GM23248 (cell line): ENCODE results near the gene CASP14. TPM values are rescaled to one million over a fixed set of nuclear protein-coding genes. Genes with fewer than 3 reads are reported as not detected.

ENCODE experiments used
- DNase-seq: peaks from one replicate; pipeline ENCODE4 v3.0.0-alpha.2; 2015
- H2AFZ ChIP-seq: fragments of 200-600 bp; sonication (generic); 2 replicates; pipeline ENCODE4 v1.6.1; 2016; ENCODE audit warnings: antibody characterized with exemption
- H3F3A ChIP-seq: fragments of 200-600 bp; sonication (generic); 2 replicates; pipeline ENCODE4 v1.6.1; 2016; ENCODE audit warnings: mild to moderate bottlenecking, antibody characterized with exemption, mixed run types; ENCODE audit not compliant: insufficient read depth
- H3K27ac ChIP-seq: fragments of 200-600 bp; sonication (generic); 2 replicates; pipeline ENCODE4 v1.5.1; 2016; ENCODE audit warnings: mild to moderate bottlenecking
- H3K27me3 ChIP-seq: fragments of 200-600 bp; sonication (generic); replicated peaks from 2 replicates; pipeline ENCODE4 v1.6.1; 2016; ENCODE audit warnings: mild to moderate bottlenecking; ENCODE audit not compliant: insufficient read depth
- H3K36me3 ChIP-seq: fragments of 200-600 bp; sonication (generic); 2 replicates; pipeline ENCODE4 v1.6.1; 2016; ENCODE audit warnings: low read depth, mild to moderate bottlenecking
- H3K4me1 ChIP-seq: fragments of 200-600 bp; sonication (generic); 2 replicates; pipeline ENCODE4 v1.6.1; 2016; ENCODE audit warnings: mild to moderate bottlenecking; ENCODE audit not compliant: insufficient read depth
- H3K4me2 ChIP-seq: fragments of 200-600 bp; sonication (generic); one replicate; pipeline ENCODE4 v1.6.1; 2016; ENCODE audit warnings: mild to moderate bottlenecking; ENCODE audit not compliant: unreplicated experiment
- H3K4me3 ChIP-seq: fragments of 200-600 bp; sonication (generic); 2 replicates; pipeline ENCODE4 v1.5.1; 2016; ENCODE audit warnings: mild to moderate bottlenecking
- H3K79me2 ChIP-seq: fragments of 200-600 bp; sonication (generic); 2 replicates; pipeline ENCODE4 v1.6.1; 2016; ENCODE audit warnings: mild to moderate bottlenecking; ENCODE audit not compliant: insufficient read depth
- H3K9ac ChIP-seq: fragments of 200-600 bp; sonication (generic); 2 replicates; pipeline ENCODE4 v1.6.1; 2016; ENCODE audit warnings: mild to moderate bottlenecking
- H3K9me2 ChIP-seq: fragments of 200-600 bp; sonication (generic); 2 replicates; pipeline ENCODE4 v1.6.1; 2016; ENCODE audit warnings: mixed run types, mild to moderate bottlenecking, moderate library complexity; ENCODE audit not compliant: insufficient read depth
- H3K9me3 ChIP-seq: fragments of 200-600 bp; sonication (generic); one replicate; pipeline ENCODE4 v1.6.1; 2017; ENCODE audit warnings: low read depth
- H4K20me1 ChIP-seq: fragments of 200-600 bp; sonication (generic); 2 replicates; pipeline ENCODE4 v1.6.0; 2016; ENCODE audit not compliant: insufficient read depth
- EZH2 ChIP-seq: fragments of 200-600 bp; sonication (generic); IDR thresholded peaks from 2 replicates; pipeline ENCODE4 v1.6.1; 2018; ENCODE audit warnings: antibody characterized with exemption, mild to moderate bottlenecking; ENCODE audit not compliant: insufficient read depth, poor library complexity, severe bottlenecking
- EZH2phosphoT487 ChIP-seq: fragments of 200-600 bp; sonication (generic); IDR thresholded peaks from 2 replicates; pipeline ENCODE4 v1.6.1; 2018; ENCODE audit warnings: antibody characterized with exemption, moderate library complexity, mild to moderate bottlenecking, low read depth; ENCODE audit not compliant: insufficient read depth
- WGBS, 2 experiments: methylation state at CpG; one replicate each; pipeline ENCODE4 v1.1.6; 2015 to 2017; ENCODE audit warnings: low lambda C conversion rate in 2 of 2, low coverage in 1 of 2; ENCODE audit errors: missing lambda C conversion rate in 2 of 2; 5-methylcytosine and 5-hydroxymethylcytosine counted together
- in situ Hi-C: fragments of 300-500 bp; cut with MboI; formaldehyde crosslinking; loops from 2 replicates; pipeline ENCODE4 v1.15.0; 2020
- polyA plus RNA-seq: library from polyadenylated mRNA; unstranded; fragments of >200 nt; fragmentation: Nextera tagmentation; extraction: Ambion mirVana; gene quantifications from 2 replicates; pipeline ENCODE4 v1.2.1, GENCODE V29; 2016
- total RNA-seq: library from RNA; depleted of rRNA; stranded (reverse); fragments of >200 nt; shearing (Covaris generic); gene quantifications from 2 replicates; pipeline ENCODE4 v1.2.3, GENCODE V29; 2014

The CASP14 gene
- total and polyA plus RNA-seq, 2 experiments from 2014 or later = not detected

DNA sequence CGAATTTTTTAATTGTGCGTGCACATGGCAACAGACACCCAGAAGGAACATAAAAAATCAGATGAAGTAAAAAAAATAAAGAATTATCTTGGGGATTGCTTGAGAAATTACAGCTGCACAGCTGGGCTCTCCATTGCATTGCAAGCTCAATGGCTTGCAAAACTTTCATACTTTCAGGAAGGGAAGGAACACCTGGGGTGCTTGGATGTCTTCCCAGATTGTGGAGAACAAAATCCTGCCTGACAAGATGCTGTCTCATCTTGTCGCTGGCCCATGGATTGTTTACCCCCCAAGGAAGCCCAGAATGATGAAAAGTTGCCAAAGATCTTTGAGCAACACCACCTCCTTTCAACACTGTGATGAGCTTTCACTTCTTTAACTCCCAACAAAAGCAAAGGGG lies 11.0 kb upstream of the CASP14 start:
- Histone ChIP-seq H3F3A (no peaks in the 10 kb centered on the region), H3K9ac (no peak overlapping the region), H3K79me2 (no peaks in the 10 kb centered on the region), H2AFZ (no peak overlapping the region), H4K20me1 (no peaks in the 10 kb centered on the region), H3K27ac (no peak overlapping the region), H3K27me3 (no peaks in the 10 kb centered on the region), H3K36me3 (no peaks in the 10 kb centered on the region), H3K4me3 (no peak overlapping the region), H3K9me3 (no peaks in the 10 kb centered on the region), H3K4me2 (no peak overlapping the region), H3K9me2 (no peaks in the 10 kb centered on the region), H3K4me1 (no peaks in the 10 kb centered on the region)
- 7 to 8% methylated on average over 3 of the region's 3 CpGs for WGBS, 2 experiments
- in situ Hi-C loops = no loop called here
- TF ChIP-seq EZH2 (no peak), EZH2phosphoT487 (no peak)
- no peak for DNase-seq

DNA sequence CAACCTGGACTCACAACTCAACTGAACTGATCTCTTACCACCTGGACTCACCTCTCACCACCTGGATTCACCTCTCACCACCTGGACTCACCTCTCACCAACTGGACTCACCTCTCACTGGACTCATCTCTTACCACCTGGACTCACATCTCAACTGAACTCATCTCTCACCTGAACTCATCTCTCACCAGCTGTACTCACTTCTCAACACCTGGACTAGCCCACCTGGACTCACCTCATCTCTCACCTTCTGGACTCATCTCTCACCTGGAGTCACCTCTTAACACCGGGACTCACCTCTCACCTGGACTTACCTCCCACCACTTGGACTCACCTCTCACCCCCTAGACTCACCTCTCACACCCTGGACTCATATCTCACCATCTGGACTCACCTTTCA lies 7.3 kb upstream of the CASP14 start:
- Histone ChIP-seq H3K27me3 (no peaks in the 10 kb centered on the region), H3K4me1 (no peaks in the 10 kb centered on the region), H3K9me3 (no peaks in the 10 kb centered on the region), H3K79me2 (no peaks in the 10 kb centered on the region), H3K4me3 (no peak overlapping the region), H3K27ac (no peak overlapping the region), H3K9me2 (no peaks in the 10 kb centered on the region), H3K9ac (no peak overlapping the region), H3K4me2 (no peak overlapping the region), H3F3A (no peaks in the 10 kb centered on the region), H3K36me3 (no peaks in the 10 kb centered on the region), H4K20me1 (no peaks in the 10 kb centered on the region), H2AFZ (no peak overlapping the region)
- WGBS, 2 experiments = 16 to 33% methylated on average over 1 of the region's 1 CpG
- no peak for TF ChIP-seq EZH2phosphoT487
- no peak for TF ChIP-seq EZH2
- in situ Hi-C loops = no loop called here
- DNase-seq = no peak

DNA sequence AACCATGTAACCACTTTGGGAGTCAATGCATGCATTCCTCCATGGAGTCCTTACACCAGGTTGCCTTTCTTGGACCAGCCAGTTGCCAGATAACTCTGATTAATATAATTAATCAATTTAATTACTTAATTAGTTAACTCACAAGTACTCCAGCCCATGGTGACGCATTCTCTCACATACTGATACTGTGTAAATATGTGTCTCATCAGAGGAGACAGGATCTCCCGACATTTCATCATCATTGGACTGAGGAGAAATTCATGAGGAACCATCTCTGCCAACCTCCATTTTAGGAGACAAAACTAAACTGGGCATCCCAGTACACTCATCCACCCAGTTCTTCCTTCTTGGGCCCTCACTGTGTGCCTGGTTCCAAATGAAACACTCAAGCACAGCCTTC lies 6.5 kb upstream of the CASP14 start:
- H3K9me2 ChIP-seq = no peaks in the 10 kb centered on the region
- no peaks in the 10 kb centered on the region for H3K9me3 ChIP-seq
- no peak overlapping the region for H2AFZ ChIP-seq
- no peak overlapping the region for H3K4me2 ChIP-seq
- no peaks in the 10 kb centered on the region for H3K4me1 ChIP-seq
- no peaks in the 10 kb centered on the region for H3K27me3 ChIP-seq
- H3K36me3 ChIP-seq = no peaks in the 10 kb centered on the region
- WGBS, 2 experiments = 46% methylated on average over 2 of the region's 2 CpGs
- no peaks in the 10 kb centered on the region for H3K79me2 ChIP-seq
- in situ Hi-C loops = no loop called here
- TF ChIP-seq EZH2phosphoT487 = no peak
- TF ChIP-seq EZH2 = no peak
- H3K27ac ChIP-seq = no peak overlapping the region
- DNase-seq = no peak
- H4K20me1 ChIP-seq = no peaks in the 10 kb centered on the region
- H3K4me3 ChIP-seq = no peak overlapping the region
- H3K9ac ChIP-seq = no peak overlapping the region
- no peaks in the 10 kb centered on the region for H3F3A ChIP-seq

DNA sequence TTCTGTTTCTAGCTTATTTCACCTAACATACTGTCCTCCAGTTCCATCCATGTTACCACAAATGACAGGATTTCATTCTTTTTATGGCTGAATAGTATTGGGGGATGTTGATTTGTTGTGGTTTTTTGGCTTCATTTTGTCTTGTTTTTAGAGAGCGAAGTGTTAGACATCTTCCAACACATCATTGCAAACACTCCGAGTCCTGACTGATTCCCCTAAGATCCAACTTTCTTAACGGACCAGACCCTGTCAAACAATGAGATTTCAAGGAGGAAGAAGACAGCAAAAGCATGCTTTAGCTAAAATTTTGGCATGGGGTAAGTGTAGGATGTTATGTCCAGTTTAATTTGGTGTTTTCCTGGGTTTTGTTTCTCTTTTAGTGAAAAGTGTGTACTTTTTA lies 3.8 kb upstream of the CASP14 start:
- no peak overlapping the region for H2AFZ ChIP-seq
- H3K27ac ChIP-seq = no peak overlapping the region
- H3K4me2 ChIP-seq = no peak overlapping the region

DNA sequence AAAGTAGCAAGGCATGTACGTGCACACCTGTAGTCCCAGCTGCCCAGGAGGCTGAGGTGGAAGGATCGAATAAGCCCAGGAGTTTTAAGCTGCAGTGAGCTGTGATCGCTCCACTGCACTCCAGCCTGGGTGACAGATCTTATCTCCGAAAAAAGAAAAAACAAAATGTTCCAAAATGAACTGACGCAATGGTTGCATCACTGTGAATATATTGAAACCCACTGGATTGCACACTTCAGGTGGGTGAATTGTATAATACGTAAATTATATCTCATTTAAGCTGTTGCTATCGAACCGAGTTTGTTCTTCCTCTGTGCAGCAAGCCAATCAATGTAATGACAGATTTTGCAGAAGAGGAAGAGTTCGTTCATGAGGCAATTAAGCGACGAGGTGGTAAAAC lies 1.6 kb upstream of the CASP14 start:
- WGBS, 2 experiments = 39 to 45% methylated on average over 11 of the region's 11 CpGs
- no peaks in the 10 kb centered on the region for H3K9me2 ChIP-seq
- H3K9me3 ChIP-seq = no peaks in the 10 kb centered on the region
- no peaks in the 10 kb centered on the region for H4K20me1 ChIP-seq
- no peak for TF ChIP-seq EZH2phosphoT487
- TF ChIP-seq EZH2 = no peak
- H2AFZ ChIP-seq = no peak overlapping the region
- in situ Hi-C loops = no loop called here
- no peak overlapping the region for H3K4me2 ChIP-seq
- H3K27me3 ChIP-seq = no peaks in the 10 kb centered on the region
- H3K27ac ChIP-seq = no peak overlapping the region
- no peaks in the 10 kb centered on the region for H3K79me2 ChIP-seq
- no peak overlapping the region for H3K4me3 ChIP-seq
- H3K9ac ChIP-seq = no peak overlapping the region
- no peaks in the 10 kb centered on the region for H3K4me1 ChIP-seq
- no peaks in the 10 kb centered on the region for H3K36me3 ChIP-seq
- no peak for DNase-seq
- no peaks in the 10 kb centered on the region for H3F3A ChIP-seq

More for the DNA sequence above, 3.8 kb upstream of the CASP14 start:
- in situ Hi-C loops = no loop called here
- H3K9me2 ChIP-seq = no peaks in the 10 kb centered on the region
- no peaks in the 10 kb centered on the region for H4K20me1 ChIP-seq
- H3F3A ChIP-seq = no peaks in the 10 kb centered on the region
- H3K36me3 ChIP-seq = no peaks in the 10 kb centered on the region
- no peaks in the 10 kb centered on the region for H3K79me2 ChIP-seq
- DNase-seq = no peak
- no peaks in the 10 kb centered on the region for H3K27me3 ChIP-seq
- WGBS, 2 experiments = 30 to 32% methylated on average over 3 of the region's 3 CpGs
- TF ChIP-seq EZH2phosphoT487 = no peak
- H3K9ac ChIP-seq = no peak overlapping the region
- no peaks in the 10 kb centered on the region for H3K9me3 ChIP-seq
- H3K4me3 ChIP-seq = no peak overlapping the region
- H3K4me1 ChIP-seq = no peaks in the 10 kb centered on the region
